GM20000 (cell line): Measurements from ENCODE around the gene DYRK3.

ENCODE experiments used
- DNase-seq: peaks from one replicate; pipeline ENCODE4 v3.0.0; 2012; ENCODE audit warnings: low spot score
- CTCF ChIP-seq: IDR thresholded peaks from 2 replicates; pipeline ENCODE4 v1.5.1; 2012; ENCODE audit warnings: mild to moderate bottlenecking, control low read depth; ENCODE audit errors: extremely low read depth, missing control alignments

Gene DYRK3

GRCh38 chr1:206668351-206668750, 33.0 kb downstream of the DYRK3 start:
- TF ChIP-seq CTCF, result no peak
- no peak for DNase-seq

- DNase-seq, result no peak
- no peak for TF ChIP-seq CTCF
Observed at GRCh38 chr1:206668874-206669410, 33.6 kb downstream of the DYRK3 start.

GRCh38 chr1:206672011-206672688, 36.8 kb downstream of the DYRK3 start:
- no peak for TF ChIP-seq CTCF
- DNase-seq, result no peak

- DNase-seq, result no peak
- no peak for TF ChIP-seq CTCF
Observed at GRCh38 chr1:206672844-206673758, 37.8 kb downstream of the DYRK3 start.

- DNase-seq, result no peak
- TF ChIP-seq CTCF, result no peak
Observed at GRCh38 chr1:206674236-206674635, 38.9 kb downstream of the DYRK3 start.

- no peak for DNase-seq
- TF ChIP-seq CTCF, result no peak
Observed at GRCh38 chr1:206674745-206675175, 39.4 kb downstream of the DYRK3 start.

- TF ChIP-seq CTCF, result no peak
- DNase-seq, result no peak
Observed at GRCh38 chr1:206676499-206676898, 41.2 kb downstream of the DYRK3 start.
